Endothelial cell of umbilical vein (primary cell): ENCODE results near the gene CHID1. TPM values are rescaled to one million over a fixed set of nuclear protein-coding genes. Genes with fewer than 3 reads are reported as not detected.

Source experiments
- BruUV-seq: library from RNA; stranded (reverse); fragments of 400-500 nt; replicated peaks from 2 replicates; lab custom pipeline; 2021; lab: Mats Ljungman, UMichigan
- CTCF ChIA-PET: fragments of 300-600, 350-600 bp; sonication (Branson Sonifier 250); formaldehyde crosslinking; loops from one replicate; lab custom pipeline; 2021; ENCODE audit warnings: antibody characterized with exemption, inconsistent platforms; lab: Charles Lee
- POLR2A ChIA-PET: fragments of 300-600, 350-600 bp; sonication (Branson Sonifier 250); formaldehyde crosslinking; loops from one replicate; lab custom pipeline; 2021; ENCODE audit warnings: antibody characterized with exemption, inconsistent platforms; lab: Charles Lee
- DNase-seq: peaks from one replicate; pipeline ENCODE4 v3.0.0-alpha.2; 2011; ENCODE audit warnings: low read depth, low spot score
- FAIRE-seq: peaks from 2 replicates; lab custom pipeline; 2011; peaks lifted over from hg19 to GRCh38; lab: Jason Lieb, UNC
- H2AFZ ChIP-seq: 2 replicates; pipeline ENCODE4 v1.6.0; 2012; ENCODE audit warnings: low read depth, low read length, control low read depth, inconsistent platforms
- H3K27ac ChIP-seq: 2 replicates; pipeline ENCODE4 v1.5.1; 2011; ENCODE audit warnings: low read depth, mild to moderate bottlenecking, control low read depth, low read length, moderate library complexity; ENCODE audit not compliant: insufficient read depth
- H3K27me3 ChIP-seq, 2 experiments: 2 replicates each; pipeline versions ENCODE4 v1.6.0 to v1.6.1; 2011; ENCODE audit warnings: low read length in 2 of 2, mixed read lengths in 1 of 2; ENCODE audit not compliant: control insufficient read depth in 2 of 2, insufficient read depth in 2 of 2
- H3K36me3 ChIP-seq, 2 experiments: 2 replicates in 1 of 2; 3 replicates in 1 of 2; pipeline ENCODE4 v1.5.1; 2011; ENCODE audit warnings: low read length in 2 of 2, mild to moderate bottlenecking in 1 of 2, moderate library complexity in 1 of 2; ENCODE audit not compliant: control insufficient read depth in 2 of 2, insufficient read depth in 2 of 2; ENCODE audit errors: extremely low read depth in 1 of 2
- H3K4me1 ChIP-seq: 3 replicates; pipeline ENCODE4 v1.5.1; 2011; ENCODE audit warnings: mild to moderate bottlenecking, low read length; ENCODE audit not compliant: control insufficient read depth, insufficient read depth; ENCODE audit errors: extremely low read depth
- H3K4me2 ChIP-seq: 2 replicates; pipeline ENCODE4 v1.6.1; 2011; ENCODE audit warnings: low read length, control low read depth, mixed read lengths; ENCODE audit not compliant: insufficient read depth
- H3K4me3 ChIP-seq, 3 experiments: fragments of 200-600 bp in 1 of 3; sonication (generic), shearing (Covaris generic) in 1 of 3; replicated peaks in 1 of 3; 2 replicates each; pipeline ENCODE4 v1.5.1; 2011 to 2016; ENCODE audit warnings: control low read depth in 3 of 3, low read length in 3 of 3, mild to moderate bottlenecking in 2 of 3, inconsistent platforms in 1 of 3, low read depth in 1 of 3, moderate library complexity in 1 of 3; ENCODE audit not compliant: insufficient read depth in 1 of 3
- H3K79me2 ChIP-seq: 2 replicates; pipeline ENCODE4 v1.6.0; 2012; ENCODE audit warnings: low read length, inconsistent platforms; ENCODE audit not compliant: control insufficient read depth, insufficient read depth
- H3K9ac ChIP-seq: replicated peaks from 2 replicates; pipeline ENCODE3; 2011; ENCODE audit warnings: low read length, control low read depth; ENCODE audit not compliant: insufficient read depth; ENCODE audit errors: extremely low read depth
- H3K9me1 ChIP-seq: replicated peaks from 3 replicates; pipeline ENCODE4 v1.6.0; 2011; ENCODE audit warnings: mild to moderate bottlenecking, low read length; ENCODE audit not compliant: control insufficient read depth, insufficient read depth; ENCODE audit errors: extremely low read depth
- H3K9me3 ChIP-seq: replicated peaks from 2 replicates; pipeline ENCODE4 v1.5.1; 2012; ENCODE audit warnings: low read length, inconsistent platforms; ENCODE audit not compliant: control insufficient read depth, insufficient read depth
- H4K20me1 ChIP-seq: replicated peaks from 2 replicates; pipeline ENCODE3; 2011; ENCODE audit warnings: mild to moderate bottlenecking, low read length; ENCODE audit not compliant: control insufficient read depth, insufficient read depth; ENCODE audit errors: extremely low read depth
- CTCF ChIP-seq, 2 donors: IDR thresholded peaks; 1 replicate in 1 of 2; 2 replicates in 1 of 2; pipeline ENCODE4 v1.5.1; 2011; ENCODE audit warnings: low read length in 2 of 2, mild to moderate bottlenecking in 2 of 2, moderate library complexity in 2 of 2, control low read depth in 1 of 2, inconsistent platforms in 1 of 2, low read depth in 1 of 2; ENCODE audit not compliant: insufficient read depth in 1 of 2; ENCODE audit errors: extremely low read depth in 1 of 2
- EZH2 ChIP-seq: IDR thresholded peaks from 2 replicates; pipeline ENCODE4 v1.6.1; 2012; ENCODE audit warnings: borderline replicate concordance, low read depth, mild to moderate bottlenecking, moderate library complexity, low read length, inconsistent platforms; ENCODE audit not compliant: severe bottlenecking
- FOS ChIP-seq: IDR thresholded peaks from 2 replicates; pipeline ENCODE4 v1.6.1; 2011; ENCODE audit warnings: mild to moderate bottlenecking, low read length, moderate library complexity, borderline replicate concordance; ENCODE audit not compliant: insufficient read depth
- GATA2 ChIP-seq: IDR thresholded peaks from 2 replicates; pipeline ENCODE4 v1.7.0; 2011; ENCODE audit warnings: low read depth, mild to moderate bottlenecking, moderate library complexity, mixed read lengths, low read length; ENCODE audit not compliant: insufficient read length, insufficient read depth
- JUN ChIP-seq: IDR thresholded peaks from 2 replicates; pipeline ENCODE4 v1.6.1; 2011; ENCODE audit warnings: borderline replicate concordance, low read depth; ENCODE audit not compliant: insufficient read length, insufficient read depth
- MAX ChIP-seq: IDR thresholded peaks from 2 replicates; pipeline ENCODE4 v1.6.1; 2011; ENCODE audit not compliant: insufficient read depth, insufficient read length
- MYC ChIP-seq: IDR thresholded peaks from one replicate; pipeline ENCODE4 v1.6.1; 2011; ENCODE audit warnings: mild to moderate bottlenecking, low read depth, low read length
- POLR2A ChIP-seq: IDR thresholded peaks from 2 replicates; pipeline ENCODE4 v1.6.1; 2012; ENCODE audit warnings: low read depth, mild to moderate bottlenecking, control low read depth, low read length
- POLR2AphosphoS5 ChIP-seq: IDR thresholded peaks from 2 replicates; pipeline ENCODE4 v1.6.1; 2012; ENCODE audit warnings: low read depth, mild to moderate bottlenecking, control low read depth, low read length, moderate library complexity; ENCODE audit not compliant: insufficient read depth
- dilution Hi-C: fragments of 300-500 bp; cut with MboI; formaldehyde crosslinking; loops from one replicate; pipeline ENCODE4 v1.15.0; 2019; ENCODE audit warnings: low sequenced_read_pairs; ENCODE audit not compliant: extremely low pct_ligation_motif_present
- intact Hi-C: fragments of 100-400 bp; cut with micrococcal nuclease; formaldehyde crosslinking; loops from one replicate; pipeline ENCODE4 v1.10.0; 2022
- polyA plus RNA-seq, 4 experiments: library from polyadenylated mRNA; depleted of rRNA in 3 of 4; stranded (reverse) in 3 of 4; unstranded in 1 of 4; fragments of >200 nt; gene quantifications; 2 replicates each; pipeline versions ENCODE4 v1.2.1 to v1.2.3, GENCODE V29; 2011 to 2012; ENCODE audit warnings: missing spikeins in 1 of 4
- total RNA-seq: library from RNA; stranded (reverse); gene quantifications from 2 replicates; pipeline ENCODE4 v1.2.3, GENCODE V29; 2021

The CHID1 gene
- total and polyA plus RNA-seq, 2 donors (not counting 3 experiments of a cell fraction or from before 2014, with no cell fraction given), result 89.8 to 107 TPM

GRCh38 chr11:890794-891540 is 19.6 kb downstream of the CHID1 start:
- dilution Hi-C loops (no loop called here), intact Hi-C loops (no loop called here)
- H3K27me3 ChIP-seq, result no peaks in the 10 kb centered on the region
- H4K20me1 ChIP-seq, result no peaks in the 10 kb centered on the region
- no peak overlapping the region for H2AFZ ChIP-seq
- H3K9ac ChIP-seq, result no peak overlapping the region
- H3K4me1 ChIP-seq, result no peaks in the 10 kb centered on the region
- H3K9me3 ChIP-seq, result no peaks in the 10 kb centered on the region
- H3K79me2 ChIP-seq, result no peaks in the 10 kb centered on the region
- DNase-seq (no peak), FAIRE-seq (no peak)
- H3K36me3 ChIP-seq, result peaks cover 0 to 5% of the 10 kb centered on the region in 2 experiments
- H3K4me2 ChIP-seq, result no peak overlapping the region
- POLR2A ChIA-PET, result no interaction called here
- no peak for TF ChIP-seq FOS
- no peak for TF ChIP-seq MAX
- no peak for TF ChIP-seq EZH2
- no peak for TF ChIP-seq GATA2
- no peak for TF ChIP-seq CTCF (IDR thresholded peaks at IDR 0.05; ENCODE audit: extremely low read depth in 1 of 2, insufficient read depth in 1 of 2, low read depth in 1 of 2, low read length in 2 of 2)
- TF ChIP-seq JUN, result no peak
- no peak for TF ChIP-seq POLR2AphosphoS5
- TF ChIP-seq POLR2A, result no peak
- no peak for TF ChIP-seq MYC
- no peak overlapping the region for H3K27ac ChIP-seq
- H3K4me3 ChIP-seq, result no peak overlapping the region
- BruUV-seq, result no TSS peak
- no peaks in the 10 kb centered on the region for H3K9me1 ChIP-seq
- CTCF ChIA-PET, result interaction anchor here (1.3 kb wide), 1 partner anchor 160 kb away, joined by 3 read pairs; no protein-coding TSS in a partner anchor
